Fibroblast of mammary gland (primary cell): Measurements from ENCODE around the gene PSMD11.

Source experiments
- DNase-seq: peaks from one replicate; pipeline ENCODE4 v3.0.0-alpha.2; 2010; ENCODE audit warnings: low read depth
- H3K4me3 ChIP-seq: 2 replicates; pipeline ENCODE4 v1.5.1; 2011; ENCODE audit warnings: low read depth, mild to moderate bottlenecking, low read length, moderate library complexity; ENCODE audit not compliant: control insufficient read depth
- CTCF ChIP-seq: conservative IDR thresholded peaks from 2 replicates; pipeline ENCODE4 v1.5.1; 2011; ENCODE audit warnings: low read depth, low read length, inconsistent platforms; ENCODE audit not compliant: control insufficient read depth, insufficient read depth

Gene PSMD11

DNA sequence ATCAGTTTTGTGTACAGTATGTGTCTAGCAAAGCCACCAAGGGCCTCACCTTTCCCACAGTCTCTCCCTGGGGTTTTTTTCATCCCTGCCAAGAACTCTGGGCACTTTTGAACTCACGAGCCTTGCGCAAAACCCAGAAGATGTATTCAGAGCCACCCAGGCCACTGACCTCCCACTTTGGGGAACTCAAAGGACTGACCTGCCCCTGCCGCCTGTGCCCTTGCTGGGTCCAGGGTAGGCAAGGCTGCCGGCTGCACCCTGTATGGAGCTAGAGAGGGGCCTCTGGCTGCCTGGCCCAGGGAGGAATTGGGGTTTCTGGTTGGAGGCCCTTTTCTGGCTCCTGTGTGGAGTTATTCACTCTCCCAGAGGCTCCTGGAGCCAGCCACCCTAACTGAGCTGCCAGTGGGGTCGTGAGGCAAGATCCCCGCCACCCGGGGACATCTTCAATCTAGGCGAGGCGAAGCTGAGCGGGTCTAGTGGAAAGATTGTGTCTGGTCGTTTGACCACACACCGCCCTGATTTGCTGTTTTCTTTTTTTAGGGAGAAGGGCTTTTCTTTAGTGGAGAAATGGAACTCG is 44.4 kb downstream of the PSMD11 start:
- TF ChIP-seq CTCF, result no peak
- no peak overlapping the region for H3K4me3 ChIP-seq

GRCh38 chr17:32489320-32490100 is 45.2 kb downstream of the PSMD11 start:
- TF ChIP-seq CTCF, result no peak
- no peak for DNase-seq
- no peak overlapping the region for H3K4me3 ChIP-seq

More for the DNA sequence above, 44.4 kb downstream of the PSMD11 start:
- no peak for DNase-seq

DNA sequence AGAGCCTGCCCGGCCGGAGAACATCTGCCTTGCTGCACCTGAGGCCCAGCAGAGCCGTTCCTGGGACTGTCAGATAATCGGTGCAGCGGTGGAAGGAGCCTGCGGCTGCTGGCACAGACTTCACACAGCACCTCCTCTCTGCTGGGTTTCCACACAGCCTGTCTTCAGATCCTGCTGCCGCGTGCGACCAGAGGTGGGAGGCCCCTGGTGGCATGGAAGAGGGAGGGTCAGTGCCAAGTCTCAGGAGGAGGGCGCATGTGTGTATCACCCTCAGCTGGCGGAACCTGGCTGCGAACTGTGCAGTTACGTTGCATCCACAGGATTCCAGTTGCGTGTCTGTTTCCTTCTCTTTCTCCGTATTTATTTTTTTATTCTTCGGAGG is 45.8 kb downstream of the PSMD11 start:
- no peak for TF ChIP-seq CTCF
- no peak for DNase-seq
- no peak overlapping the region for H3K4me3 ChIP-seq

DNA sequence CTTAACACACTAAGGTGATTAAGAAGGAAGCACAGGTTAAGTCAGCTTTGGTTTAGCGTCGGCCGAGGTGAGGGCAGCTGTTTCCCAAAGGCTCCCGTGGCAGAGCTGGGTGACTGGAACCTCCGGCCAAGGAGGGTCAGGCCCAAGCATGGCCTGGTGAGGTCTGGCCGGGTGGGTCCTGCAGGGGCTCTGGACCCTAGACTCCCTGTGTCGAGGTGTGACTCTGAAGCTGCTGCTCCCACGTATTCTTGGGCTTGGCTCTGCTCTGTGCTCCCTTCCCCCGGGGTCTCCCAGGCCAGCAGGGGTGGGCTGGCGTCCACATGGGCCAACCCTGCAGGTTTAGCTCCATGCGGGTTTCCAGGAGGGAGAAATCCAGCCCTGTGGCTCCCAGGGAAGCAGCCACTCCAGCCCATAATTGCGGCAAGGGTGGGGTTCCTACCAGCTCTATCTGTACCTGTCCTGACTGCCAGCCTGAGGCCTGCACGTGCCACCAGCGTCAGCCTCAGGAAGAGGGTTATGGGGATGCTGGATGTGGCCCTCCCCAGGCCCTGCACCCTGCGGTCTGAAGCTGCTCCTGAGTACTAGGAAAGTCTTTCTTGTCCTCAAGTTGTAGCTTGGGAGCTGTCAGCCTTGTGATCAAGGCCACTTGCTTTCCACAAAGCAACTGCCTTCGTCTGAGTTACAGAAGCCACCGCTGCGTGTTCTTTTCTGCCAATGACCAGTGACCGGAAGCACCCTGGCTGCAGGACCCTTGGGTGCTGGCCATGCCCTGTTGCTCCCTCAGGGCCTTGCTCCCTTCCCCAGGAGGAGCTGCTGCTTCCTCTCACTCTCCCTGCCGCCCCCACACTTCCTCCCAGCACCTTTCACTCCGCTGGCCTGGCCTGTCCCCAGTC is 47.3 kb downstream of the PSMD11 start:
- DNase-seq, result no peak
- no peak for TF ChIP-seq CTCF
- no peak overlapping the region for H3K4me3 ChIP-seq

DNA sequence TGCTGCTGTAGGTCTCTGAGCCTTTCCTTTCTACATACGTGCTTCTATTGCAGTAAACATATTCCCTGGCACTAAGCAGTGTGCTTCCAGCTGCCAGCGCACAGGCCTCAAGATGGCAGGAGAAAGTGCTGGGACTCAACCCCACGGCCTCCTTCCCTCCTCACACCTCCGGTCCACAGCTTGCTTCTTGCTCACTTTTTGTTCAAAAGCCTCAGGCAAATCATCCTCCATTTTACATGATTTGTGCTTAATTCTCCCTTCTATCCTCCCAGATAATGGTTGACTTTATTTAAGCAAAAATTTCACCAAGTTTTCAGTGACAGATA is 47.9 kb downstream of the PSMD11 start:
- no peak for TF ChIP-seq CTCF
- no peak overlapping the region for H3K4me3 ChIP-seq
- DNase-seq, result no peak

DNA sequence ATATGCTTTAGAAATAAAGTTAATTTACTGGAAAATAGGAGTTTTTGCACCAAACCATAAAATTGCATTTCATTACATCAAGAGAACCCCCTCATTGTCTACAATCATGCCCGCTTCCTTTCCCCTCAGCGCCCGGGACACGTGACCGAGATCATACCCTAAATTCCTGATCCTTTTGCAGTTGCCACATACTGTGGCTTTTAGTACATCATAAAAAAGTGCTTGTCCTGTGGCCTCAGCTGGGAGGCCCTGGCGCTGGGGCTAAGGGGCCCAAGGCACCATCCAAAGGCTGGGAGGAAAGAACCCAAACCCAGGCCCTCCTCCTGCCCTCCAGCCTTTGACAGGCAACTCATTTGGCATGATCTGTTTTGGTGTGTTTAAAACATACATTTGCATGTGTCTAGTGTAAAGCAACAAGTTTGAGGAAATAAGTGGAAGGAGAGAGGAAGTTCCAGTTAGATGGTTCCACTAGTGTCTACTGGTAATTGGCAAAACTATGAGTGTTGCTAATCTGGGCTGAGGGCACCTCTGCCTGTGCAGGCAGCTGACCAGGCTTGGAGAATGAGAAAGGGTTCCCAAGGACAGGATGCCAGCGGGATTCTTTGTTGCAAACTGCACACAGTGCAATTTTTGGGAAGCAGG is 48.5 kb downstream of the PSMD11 start:
- no peak overlapping the region for H3K4me3 ChIP-seq
- no peak for TF ChIP-seq CTCF
- no peak for DNase-seq
